GM21717 (cell line): ENCODE data around the gene ENOX1.
A peak's percentile ranks its signal among the peaks of the same experiment; 100 is the strongest.

Source experiments
- ATAC-seq: cut with Tn5 transposase; IDR thresholded peaks from one replicate; pipeline ENCODE4 v1.9.1; 2021; ENCODE audit warnings: mild to moderate bottlenecking, moderate library complexity; ENCODE audit not compliant: unreplicated experiment

ENOX1 gene

DNA sequence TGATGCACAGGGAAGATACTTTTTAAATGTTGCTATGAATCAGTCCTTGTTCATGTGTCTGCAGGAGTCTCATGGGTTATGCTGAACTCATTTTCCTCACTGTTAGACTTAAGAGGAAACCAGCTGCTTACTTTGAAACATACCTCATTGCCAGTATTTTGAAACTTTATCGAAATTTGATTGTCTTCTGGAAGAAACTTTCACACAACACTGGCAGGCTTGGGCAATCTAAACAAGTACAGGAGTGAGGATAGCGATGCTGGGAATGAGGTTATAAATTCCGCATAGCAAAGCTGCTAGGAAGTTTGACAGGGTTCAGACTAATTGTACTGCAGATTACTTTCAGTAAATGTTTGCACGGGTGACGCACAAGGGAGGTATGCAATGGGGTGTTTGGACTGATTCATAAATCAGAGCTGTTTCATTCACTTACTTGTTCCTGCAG is 517.7 kb downstream of the ENOX1 start:
- no peak for ATAC-seq

DNA sequence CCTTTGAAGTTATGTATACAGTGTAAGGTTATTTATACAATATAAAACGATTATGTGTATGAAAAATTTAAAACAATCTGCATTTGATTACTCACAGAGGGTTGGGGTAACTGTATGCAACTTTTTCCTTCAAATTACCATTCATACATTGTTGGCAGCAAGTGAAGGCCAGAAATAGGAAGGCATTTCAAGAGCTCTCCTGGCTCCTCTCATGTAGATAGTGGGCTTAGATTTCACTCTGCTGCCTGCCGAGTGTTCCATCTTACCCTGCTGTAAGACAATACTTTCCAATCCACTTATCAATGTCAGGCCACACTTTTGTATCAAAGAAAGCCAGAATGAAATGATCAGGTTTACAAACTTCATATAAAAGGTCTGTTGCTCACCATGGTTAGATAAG is 518.1 kb downstream of the ENOX1 start:
- ATAC-seq = no peak

DNA sequence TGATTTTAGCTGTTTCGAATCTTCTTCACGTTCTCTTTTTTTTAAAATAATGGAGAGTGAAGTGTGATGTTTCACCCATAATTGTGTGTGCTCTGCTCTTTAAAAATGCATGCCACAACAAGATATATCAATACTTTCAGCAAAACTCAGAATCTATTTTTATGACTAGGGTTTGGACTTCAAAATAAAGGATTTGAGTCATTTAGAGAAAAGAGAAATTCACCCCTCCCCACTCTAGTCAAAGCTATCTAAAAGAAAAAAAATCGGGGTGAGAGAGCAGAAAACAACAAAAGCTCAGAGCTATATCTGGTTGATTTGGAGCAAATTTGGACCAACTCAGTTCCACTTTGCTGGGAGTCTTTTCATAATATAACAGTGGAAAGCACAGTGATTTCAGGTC is 518.9 kb downstream of the ENOX1 start:
- no peak for ATAC-seq

DNA sequence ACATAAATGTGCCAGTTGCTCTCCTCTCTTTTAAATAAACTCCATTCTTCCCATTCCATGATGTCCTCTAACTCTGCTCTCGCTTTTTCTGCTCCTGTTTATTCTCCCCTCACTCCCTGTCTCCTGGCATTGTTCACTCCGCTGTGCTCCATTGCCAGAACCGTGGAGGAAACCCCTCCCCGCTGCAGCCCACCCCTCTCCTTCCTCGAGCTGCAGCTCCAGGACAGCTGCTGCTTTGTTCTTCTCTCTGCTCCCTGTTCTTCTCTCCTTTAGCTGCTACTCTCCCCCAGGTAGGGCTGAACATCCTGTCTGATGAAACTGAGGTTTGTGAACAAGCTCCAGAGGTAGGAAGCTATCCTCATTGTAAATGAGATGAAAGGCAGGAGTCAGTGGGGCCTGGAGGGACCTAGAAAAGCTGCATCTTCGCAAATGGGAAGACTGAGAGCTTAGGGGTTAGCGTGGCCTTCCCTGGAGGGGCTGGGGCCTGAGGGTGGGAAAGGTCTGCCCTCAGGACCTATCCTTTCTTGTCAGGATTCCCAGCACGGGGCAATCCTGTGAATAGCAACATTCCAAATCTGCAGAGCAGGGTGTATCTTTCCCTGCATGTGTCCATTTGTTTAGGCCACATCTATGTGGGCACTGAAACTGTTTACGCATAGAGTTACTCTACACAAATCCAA is 519.7 kb downstream of the ENOX1 start:
- ATAC-seq = no peak

DNA sequence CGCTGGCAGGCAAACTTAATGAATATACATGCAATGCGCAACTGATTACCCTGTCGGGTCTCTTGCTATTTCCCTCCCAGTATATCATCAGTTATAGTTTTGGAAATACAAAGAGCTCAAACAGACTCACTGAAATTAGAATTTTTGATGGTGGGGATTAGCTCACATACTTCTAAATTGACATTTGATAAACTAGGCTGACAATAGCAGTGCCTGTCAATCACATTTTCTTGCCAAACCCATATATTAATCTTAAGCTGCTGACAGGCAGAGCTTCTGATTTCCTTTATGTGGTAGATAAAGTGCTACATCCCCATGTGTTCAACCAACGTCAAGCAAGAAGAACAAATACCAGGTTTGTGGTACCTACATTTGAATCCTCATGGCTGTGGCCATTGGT is 521.7 kb downstream of the ENOX1 start:
- no peak for ATAC-seq

DNA sequence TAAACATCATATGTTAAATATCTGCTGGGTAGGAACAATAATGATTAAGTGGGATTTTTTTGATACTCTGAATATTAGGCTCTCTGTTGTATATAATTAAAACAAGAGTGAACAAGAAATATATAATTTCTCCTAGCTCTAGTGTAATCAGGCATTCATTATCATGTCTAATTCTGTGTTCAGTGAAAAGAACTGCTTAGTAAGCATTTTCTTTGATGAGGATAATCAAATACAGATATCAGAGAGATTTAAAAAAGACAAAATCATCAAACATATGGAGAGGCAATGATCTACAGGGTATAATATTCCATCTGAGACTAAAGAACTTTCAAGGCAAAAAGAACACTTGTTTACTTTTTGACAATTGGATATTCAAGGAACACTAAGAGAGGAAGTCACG is 522.3 kb downstream of the ENOX1 start:
- ATAC-seq = no peak

DNA sequence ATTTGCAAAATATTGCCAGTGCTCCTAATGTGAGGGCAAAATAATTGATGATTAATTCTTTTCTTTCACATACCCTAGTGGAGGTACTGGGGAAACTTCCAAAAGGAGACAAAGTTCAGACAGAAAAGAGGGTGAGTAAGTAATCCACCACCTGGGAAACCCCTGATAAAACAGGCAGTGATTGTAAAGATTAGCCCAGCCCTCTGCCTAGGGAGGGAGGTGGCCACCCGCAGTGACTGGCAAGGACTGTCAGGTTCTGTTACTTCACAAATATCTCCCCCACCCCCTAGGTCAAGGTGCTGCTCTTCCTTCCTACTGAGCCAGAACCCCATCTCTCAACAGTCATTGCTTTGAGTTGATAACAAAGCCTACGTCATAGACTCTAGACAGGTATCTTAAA is 523.7 kb downstream of the ENOX1 start:
- ATAC-seq = no peak

DNA sequence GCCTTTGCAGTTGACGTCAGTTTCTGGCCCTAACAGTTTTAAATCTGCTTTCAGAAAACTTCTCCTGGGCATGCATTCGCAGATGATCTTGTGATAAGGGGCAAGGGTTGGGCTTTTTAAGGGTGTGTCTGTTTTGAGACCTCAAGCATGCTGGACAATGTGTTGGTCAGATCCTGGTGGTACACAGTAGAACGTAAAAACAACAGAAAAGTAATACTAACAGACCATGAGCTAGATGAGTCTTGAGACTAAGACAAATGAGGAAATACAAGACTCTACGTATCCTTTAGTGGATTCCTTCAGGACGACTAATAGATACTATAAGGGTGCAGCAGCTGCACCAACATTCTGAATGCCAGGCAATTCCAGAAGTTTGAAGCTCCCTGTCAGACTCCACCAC is 525.8 kb downstream of the ENOX1 start:
- no peak for ATAC-seq

DNA sequence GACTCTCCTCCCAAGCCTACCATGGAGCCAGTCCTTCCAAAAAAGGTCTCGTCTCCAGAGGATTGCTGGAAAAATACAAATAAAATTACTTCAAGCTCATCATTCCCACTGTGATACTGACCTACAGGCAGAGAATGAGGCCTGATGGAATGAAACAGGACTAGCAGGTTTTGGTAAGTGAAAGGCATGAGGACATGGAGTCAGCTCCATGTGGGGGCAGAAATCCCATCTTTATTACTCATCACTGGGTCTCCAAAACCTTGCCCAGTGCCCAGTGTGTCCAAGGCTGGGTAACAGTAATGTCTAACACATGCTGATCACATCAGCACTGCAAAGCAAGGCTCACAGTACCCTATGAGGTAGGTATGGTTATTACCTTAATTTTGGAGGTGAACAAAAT is 528.0 kb downstream of the ENOX1 start:
- ATAC-seq = no peak

DNA sequence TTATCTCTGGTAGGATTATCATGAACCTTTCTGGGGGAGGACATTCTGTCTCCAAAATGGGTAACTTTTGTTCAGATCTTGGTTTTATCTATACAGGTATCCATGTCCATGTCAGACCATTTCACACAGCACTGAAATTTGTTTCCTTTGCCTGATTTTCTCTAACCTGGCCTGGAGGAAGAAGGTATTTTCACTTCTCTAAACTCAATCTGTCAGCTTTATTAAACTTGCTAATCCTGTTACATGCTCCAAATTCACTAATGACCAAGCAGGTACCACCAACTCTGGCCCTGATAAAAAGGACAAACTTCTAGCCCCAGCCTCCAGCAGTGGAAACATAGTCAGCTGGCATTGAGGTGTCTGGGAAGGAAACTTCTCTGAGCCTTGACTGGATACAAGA is 529.0 kb downstream of the ENOX1 start:
- no peak for ATAC-seq

DNA sequence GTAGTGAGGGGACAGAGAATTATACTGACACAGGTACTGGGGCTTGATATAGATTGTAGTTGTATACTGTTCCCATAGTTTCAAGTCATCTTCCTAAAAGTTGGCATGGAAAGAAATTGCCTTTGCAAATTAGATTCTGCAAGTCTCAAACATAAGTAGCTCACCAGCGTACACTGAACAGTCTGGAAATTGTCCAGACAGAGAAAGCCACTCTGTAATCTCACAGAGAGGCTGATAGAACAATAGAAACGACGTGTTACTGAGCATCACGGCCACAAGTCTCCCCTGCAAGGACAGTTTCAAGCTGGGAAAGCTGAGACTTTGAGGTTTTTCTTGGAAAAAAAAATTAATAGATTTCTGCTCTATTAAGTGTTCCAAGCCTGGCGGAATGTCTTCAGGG is 534.8 kb downstream of the ENOX1 start:
- no peak for ATAC-seq

DNA sequence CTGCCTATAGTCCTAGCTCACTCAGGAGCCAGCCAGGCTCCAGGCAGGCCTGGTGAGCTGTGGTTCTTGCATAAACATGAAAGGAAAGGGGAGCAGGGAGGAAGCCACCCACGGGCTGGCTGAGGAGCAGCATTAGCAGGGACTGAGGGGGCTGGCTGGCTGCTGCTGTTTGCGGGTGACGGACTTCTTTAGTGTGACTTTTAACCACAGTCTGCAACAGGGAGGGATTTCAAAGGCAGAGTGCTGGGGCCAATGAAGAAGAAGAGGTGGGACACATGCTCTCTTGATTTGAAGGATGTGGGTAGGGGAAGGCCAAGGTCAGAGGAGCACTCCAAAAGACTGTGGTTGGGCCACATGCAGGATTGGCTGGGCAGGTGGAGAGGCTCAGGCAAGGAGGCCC is 540.4 kb downstream of the ENOX1 start:
- no peak for ATAC-seq

DNA sequence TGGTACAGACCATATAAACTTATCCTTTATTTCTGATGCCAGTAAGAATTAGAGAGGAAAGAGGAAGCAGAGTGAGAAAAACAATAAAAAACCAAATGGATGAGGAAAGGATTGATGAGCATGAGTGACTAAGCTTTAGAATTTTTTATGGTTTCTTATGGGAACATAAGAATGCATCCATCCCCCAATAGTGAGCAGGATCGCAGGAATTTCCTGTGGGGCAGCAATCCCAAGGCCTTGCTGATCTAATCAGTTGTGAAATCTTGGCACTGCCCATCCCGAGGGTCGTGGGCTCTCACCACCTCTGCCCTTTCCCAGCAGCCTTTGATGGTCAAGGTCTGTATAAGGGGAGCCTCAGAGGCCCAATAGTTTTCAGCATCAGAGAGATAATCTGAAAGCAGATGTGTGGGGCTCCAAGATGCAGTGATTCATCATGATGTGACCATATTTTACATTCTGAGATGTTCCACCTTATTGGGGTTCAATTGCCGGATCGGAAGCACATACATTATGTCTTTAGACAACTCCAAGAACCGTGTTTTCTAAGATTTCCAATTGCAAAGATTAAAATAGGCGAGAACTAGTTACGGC is 541.3 kb downstream of the ENOX1 start:
- no peak for ATAC-seq

DNA sequence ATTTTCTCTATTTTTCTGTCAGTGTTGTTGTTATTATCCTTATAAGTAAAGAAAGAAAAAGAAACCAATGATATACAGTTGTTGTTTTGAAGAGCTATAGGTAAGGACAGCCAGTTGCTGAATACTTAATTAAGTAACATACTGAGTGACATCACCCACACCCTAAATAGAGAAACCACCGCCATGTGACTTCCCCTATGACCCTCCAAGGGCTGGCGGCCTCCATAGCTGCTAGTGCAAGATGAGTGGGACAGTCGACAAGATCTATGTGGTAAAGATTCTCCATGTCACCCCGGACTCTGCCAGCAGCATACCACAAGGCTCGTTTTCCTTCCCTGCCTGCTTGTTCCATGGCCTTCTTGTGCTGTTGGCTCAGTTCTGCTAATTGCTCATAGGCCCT is 542.3 kb downstream of the ENOX1 start:
- no peak for ATAC-seq

DNA sequence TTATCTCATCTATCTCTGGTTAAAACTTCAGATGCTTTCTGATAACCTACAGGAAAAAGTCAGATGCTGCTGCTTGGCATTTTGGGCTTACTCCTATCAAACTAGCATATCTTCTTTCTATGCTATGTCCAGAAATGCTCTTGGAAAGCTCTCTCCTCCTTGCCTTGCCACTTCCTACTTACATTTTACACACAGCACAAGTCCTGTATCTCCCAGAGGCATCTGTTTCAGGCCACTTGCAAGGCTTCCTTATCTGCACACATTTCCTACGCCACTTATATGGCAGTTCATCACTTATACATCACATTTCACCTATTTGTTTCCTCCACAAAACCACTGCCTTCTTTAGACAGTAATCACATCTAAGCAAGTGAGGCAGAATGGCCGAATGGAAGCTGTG is 543.1 kb downstream of the ENOX1 start:
- ATAC-seq = no peak

DNA sequence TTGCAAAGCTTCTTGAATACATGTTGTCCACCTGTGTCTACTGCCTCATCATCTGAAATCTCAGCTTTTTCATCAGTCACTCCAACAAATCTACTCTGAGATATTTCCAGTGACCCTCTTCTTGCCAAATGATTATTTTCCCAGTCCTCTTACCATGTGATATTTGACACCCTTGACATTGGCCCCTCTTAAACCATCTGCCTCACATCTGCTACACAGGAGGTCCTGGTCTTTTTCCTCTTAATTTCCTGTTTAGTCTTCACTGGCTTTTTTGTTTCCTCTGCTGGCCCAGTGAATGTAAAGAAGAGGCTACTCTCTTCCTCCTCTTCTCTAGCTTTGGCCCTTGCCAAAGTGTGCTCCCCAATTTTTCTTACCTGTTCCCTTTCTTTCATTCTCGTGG is 544.7 kb downstream of the ENOX1 start:
- ATAC-seq = no peak

DNA sequence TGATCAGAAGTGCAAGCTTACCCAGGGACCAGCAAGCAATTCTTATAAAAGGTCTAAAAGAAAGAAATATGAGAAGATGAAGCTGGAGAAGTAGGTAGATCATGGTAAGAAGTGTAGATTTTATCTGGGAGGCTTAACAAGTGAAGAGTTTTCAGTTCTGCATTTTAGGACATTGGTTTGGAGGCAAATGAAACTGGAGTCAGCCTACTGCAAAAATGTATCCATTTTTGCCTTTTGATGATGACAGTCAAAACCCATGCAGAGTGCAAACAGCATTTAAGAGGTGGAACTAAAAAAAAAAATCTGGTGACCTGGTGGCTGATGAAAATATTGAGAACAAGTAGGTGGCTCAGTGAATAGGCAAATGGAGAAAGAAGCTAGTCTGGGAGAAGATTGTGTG is 546.5 kb downstream of the ENOX1 start:
- peak; percentile 85 for ATAC-seq

DNA sequence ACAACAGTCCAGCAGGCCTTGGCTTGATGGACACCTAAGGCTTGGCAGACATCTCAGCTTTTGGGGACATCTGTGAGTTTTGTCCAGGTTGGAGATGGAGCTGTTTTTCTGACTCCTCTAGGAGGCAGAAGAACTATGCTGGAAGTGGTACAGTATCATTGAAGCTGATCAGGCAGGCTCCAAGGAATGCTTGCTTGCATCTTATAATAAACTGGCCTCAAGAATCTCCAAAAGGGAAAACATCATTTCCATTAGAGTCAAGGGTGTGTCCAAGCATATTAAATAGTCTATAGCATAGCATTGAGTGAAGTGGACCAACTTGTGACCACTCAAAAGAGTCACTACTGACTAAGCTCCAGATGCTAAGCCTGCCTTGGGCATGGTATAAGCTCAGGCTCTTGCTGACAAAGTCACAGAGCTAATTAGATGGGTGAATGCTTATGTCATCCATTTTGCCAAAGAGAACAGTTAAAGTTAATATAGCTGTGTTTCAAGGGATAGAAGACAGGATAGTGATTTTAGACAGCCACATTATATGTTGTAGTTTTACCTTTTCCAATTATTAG is 547.4 kb downstream of the ENOX1 start:
- no peak for ATAC-seq

DNA sequence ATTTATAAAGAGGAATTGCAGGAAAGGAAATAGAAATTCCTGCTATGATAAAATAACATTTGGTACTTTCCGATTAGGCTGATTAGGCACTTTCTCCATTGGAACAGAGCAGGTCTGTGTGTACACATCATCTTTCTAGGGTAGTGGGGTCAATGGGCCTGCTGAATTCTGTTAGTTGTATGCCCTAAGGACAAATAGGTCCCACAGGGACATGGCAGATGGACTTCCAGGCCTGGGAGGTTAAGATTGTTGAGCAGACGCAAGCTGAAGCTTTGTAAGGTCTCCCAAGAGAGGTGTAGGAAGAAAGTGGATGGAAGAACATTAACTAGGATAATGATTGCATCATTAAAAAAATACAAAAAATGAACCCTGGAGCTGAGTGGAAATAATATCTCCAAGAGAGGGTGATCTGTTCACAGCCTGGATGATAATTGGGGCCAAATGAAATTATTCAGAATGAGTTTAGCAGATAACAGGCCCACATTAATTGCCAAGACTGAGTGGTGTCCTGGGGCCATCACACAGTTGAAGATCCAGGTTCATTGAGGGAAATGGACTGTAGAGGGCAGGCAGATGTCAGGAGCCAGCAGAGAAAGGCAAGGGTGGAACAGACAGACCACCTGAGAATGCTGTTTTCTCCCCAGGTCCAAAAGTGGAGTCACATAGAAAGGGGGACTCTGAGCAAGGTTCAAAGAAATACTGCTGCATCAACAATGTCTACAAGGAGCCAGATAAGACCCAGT is 548.3 kb downstream of the ENOX1 start:
- no peak for ATAC-seq

DNA sequence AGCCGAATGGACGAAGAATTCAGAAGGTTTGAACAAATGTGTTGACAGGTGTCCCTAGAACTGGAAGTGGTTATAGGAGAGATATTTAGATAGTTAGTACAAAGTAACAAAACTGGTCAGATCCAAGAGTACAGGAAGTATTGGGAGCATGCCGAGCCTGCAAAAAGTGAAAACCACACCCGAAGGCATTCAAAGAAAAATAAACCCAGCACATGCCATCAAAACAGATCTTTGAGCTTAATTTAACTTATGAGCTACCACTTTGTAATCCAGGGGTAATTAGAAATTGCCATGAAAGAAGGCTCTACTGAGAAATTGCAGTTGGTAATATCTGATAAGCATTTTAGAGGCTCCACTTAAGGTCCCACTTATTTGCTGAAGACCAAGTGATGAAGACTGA is 549.2 kb downstream of the ENOX1 start:
- ATAC-seq = no peak

DNA sequence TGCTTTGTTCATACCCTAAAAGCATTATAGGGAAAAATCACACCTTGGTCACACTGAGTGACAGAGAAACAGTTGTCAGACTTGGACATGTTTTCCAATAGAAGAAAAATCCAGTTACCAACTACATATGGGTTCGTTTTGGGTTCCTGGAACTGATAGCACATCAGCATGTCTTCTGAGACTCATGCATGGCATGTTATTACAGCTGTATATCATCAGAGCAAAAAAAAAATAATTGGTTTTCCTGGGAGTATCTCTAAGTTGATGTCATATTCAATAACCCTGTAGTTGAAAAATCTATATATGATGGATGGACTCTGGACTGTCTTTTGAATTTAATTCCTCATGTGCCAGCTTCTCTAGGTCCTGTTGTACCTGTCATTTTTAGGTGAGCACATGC is 551.7 kb downstream of the ENOX1 start:
- ATAC-seq = no peak

DNA sequence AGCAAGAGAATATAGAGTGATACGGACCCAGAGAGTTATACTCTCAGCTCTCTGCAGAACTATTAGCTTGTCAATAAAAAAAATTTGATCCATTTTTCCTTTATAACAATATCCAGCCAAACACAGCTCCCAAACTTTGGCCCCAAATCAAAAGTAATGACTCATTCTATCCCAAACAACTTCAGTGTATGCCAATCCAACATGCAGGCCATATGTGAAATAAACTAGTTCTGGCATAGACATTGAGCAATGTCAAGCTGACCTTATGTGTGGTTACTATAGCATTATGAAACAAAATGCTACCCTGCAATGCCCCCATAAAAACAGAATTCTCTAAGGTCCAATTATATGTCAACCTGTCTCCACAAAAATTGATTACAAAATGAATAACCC is 553.9 kb downstream of the ENOX1 start:
- no peak for ATAC-seq
